ENCODE measurements around the gene UEVLD. TPM values are rescaled to one million over a fixed set of nuclear protein-coding genes. Genes with fewer than 3 reads are reported as not detected.

The UEVLD gene
- total and polyA plus RNA-seq, 9 of the 15 experiments (the other 6 are each of a cell fraction or from before 2014, with no cell fraction given) = 4.7 to 12.6 (median 7.4) TPM

DNA sequence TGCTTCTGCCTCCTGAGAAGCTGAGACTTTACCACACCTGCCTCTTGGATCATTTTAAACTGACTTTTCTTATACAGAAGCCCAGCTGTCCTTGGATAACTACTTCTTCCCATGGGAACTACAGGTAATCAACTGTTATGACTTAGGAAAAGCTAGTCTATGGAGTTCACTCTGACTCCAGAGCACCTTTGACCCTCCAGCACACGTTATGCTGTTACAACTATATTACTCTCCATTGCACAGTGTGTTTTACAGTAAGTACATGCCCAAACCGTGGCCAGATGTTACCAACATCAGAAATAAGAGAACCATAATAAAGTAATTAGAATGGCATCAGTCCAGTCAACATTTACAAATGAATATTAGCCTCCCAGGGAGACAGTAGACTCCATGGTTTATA lies 40.5 kb downstream of the UEVLD start:
- no peaks in the 10 kb centered on the region for H3K4me1 ChIP-seq (replicated peaks in 1 of 2; ENCODE audit: control insufficient read depth in 2 of 2, insufficient read depth in 2 of 2, low read length in 2 of 2)
- in situ Hi-C loops (cut with MboI) (loop anchor here (10.0 to 25.0 kb wide), 2 partner anchors 189 to 663 kb away; partner anchors contain the start of gene IGSF22), intact Hi-C loops (cut with micrococcal nuclease) (loop anchor here (10.0 kb wide), 1 partner anchor 217 kb away; no protein-coding TSS in a partner anchor)
- FAIRE-seq (no peak), ATAC-seq (no peak), DNase-seq (ENCODE audit: extremely low read depth in 1 of 4, low spot score in 3 of 4) (no peak)
- no peak overlapping the region for H2AFZ ChIP-seq (ENCODE audit: low read depth, low read length)
- no peaks in the 10 kb centered on the region for H3K9me1 ChIP-seq (ENCODE audit: control insufficient read depth, insufficient read depth, low read length)
- no peak overlapping the region for H3K9ac ChIP-seq (ENCODE audit: insufficient read depth in 1 of 2, low read depth in 2 of 2, low read length in 2 of 2)
- no TSS peak for BruUV-seq (replicated peaks)
- H3K4me2 ChIP-seq (ENCODE audit: insufficient read depth, low read length) = no peak overlapping the region
- no peak overlapping the region for H3K27ac ChIP-seq (ENCODE audit: extremely low read depth, low read depth, low read length)
- CTCF ChIA-PET (ENCODE audit: low intra/inter-chr PET ratio) = no interaction called here
- POLR2A ChIA-PET = interaction anchor here (0.6 to 1.6 kb wide), 2 partner anchors 30 to 57 kb away, joined by 3 to 4 read pairs; no protein-coding TSS in a partner anchor
- H3K4me3 ChIP-seq = no peak overlapping the region
- H3K79me2 ChIP-seq (ENCODE audit: control insufficient read depth, insufficient read depth, low read length) = no peaks in the 10 kb centered on the region
- H4K20me1 ChIP-seq (replicated peaks; ENCODE audit: control insufficient read depth, insufficient read depth, low read length) = no peaks in the 10 kb centered on the region
- H3K36me3 ChIP-seq (ENCODE audit: control insufficient read depth, insufficient read depth, low read length) = peaks cover 12% of the 10 kb centered on the region; the same call in 2 of the 3 replicates
- WGBS (ENCODE audit: insufficient coverage, low coverage, missing lambda C conversion rate) = 15% methylated on average over 2 of the region's 2 CpGs
- H3K27me3 ChIP-seq (ENCODE audit: control insufficient read depth in 2 of 2, insufficient read depth in 2 of 2, low read length in 2 of 2) = no peaks in the 10 kb centered on the region
- no peaks in the 10 kb centered on the region for H3K9me3 ChIP-seq (replicated peaks; ENCODE audit: control insufficient read depth, insufficient read depth, low read depth, low read length)
- no peak for TF ChIP-seq ZNF764 (CRISPR knock-in tag; IDR thresholded peaks at IDR 0.05; ENCODE audit: low read depth)
- TF ChIP-seq, protein P1, sequence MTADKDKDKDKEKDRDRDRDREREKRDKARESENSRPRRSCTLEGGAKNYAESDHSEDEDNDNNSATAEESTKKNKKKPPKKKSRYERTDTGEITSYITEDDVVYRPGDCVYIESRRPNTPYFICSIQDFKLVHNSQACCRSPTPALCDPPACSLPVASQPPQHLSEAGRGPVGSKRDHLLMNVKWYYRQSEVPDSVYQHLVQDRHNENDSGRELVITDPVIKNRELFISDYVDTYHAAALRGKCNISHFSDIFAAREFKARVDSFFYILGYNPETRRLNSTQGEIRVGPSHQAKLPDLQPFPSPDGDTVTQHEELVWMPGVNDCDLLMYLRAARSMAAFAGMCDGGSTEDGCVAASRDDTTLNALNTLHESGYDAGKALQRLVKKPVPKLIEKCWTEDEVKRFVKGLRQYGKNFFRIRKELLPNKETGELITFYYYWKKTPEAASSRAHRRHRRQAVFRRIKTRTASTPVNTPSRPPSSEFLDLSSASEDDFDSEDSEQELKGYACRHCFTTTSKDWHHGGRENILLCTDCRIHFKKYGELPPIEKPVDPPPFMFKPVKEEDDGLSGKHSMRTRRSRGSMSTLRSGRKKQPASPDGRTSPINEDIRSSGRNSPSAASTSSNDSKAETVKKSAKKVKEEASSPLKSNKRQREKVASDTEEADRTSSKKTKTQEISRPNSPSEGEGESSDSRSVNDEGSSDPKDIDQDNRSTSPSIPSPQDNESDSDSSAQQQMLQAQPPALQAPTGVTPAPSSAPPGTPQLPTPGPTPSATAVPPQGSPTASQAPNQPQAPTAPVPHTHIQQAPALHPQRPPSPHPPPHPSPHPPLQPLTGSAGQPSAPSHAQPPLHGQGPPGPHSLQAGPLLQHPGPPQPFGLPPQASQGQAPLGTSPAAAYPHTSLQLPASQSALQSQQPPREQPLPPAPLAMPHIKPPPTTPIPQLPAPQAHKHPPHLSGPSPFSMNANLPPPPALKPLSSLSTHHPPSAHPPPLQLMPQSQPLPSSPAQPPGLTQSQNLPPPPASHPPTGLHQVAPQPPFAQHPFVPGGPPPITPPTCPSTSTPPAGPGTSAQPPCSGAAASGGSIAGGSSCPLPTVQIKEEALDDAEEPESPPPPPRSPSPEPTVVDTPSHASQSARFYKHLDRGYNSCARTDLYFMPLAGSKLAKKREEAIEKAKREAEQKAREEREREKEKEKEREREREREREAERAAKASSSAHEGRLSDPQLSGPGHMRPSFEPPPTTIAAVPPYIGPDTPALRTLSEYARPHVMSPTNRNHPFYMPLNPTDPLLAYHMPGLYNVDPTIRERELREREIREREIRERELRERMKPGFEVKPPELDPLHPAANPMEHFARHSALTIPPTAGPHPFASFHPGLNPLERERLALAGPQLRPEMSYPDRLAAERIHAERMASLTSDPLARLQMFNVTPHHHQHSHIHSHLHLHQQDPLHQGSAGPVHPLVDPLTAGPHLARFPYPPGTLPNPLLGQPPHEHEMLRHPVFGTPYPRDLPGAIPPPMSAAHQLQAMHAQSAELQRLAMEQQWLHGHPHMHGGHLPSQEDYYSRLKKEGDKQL (CRISPR knock-in tag; IDR thresholded peaks at IDR 0.05; ENCODE audit: borderline replicate concordance) = no peak
- TF ChIP-seq CBX8 (IDR thresholded peaks at IDR 0.05; ENCODE audit: borderline replicate concordance, extremely low read depth, low read depth, low read length, poor library complexity, severe bottlenecking) = no peak
- TF ChIP-seq CTBP1 (IDR thresholded peaks at IDR 0.05; ENCODE audit: borderline replicate concordance) = no peak
- TF ChIP-seq, protein P2, sequence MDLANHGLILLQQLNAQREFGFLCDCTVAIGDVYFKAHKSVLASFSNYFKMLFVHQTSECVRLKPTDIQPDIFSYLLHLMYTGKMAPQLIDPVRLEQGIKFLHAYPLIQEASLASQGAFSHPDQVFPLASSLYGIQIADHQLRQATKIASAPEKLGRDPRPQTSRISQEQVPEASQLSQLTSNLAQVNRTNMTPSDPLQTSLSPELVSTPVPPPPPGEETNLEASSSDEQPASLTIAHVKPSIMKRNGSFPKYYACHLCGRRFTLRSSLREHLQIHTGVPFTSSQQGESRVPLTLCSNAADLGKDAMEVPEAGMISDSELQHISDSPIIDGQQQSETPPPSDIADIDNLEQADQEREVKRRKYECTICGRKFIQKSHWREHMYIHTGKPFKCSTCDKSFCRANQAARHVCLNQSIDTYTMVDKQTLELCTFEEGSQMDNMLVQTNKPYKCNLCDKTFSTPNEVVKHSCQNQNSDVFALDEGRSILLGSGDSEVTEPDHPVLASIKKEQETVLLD (IDR thresholded peaks at IDR 0.05) = no peak
- TF ChIP-seq ZNF143 (CRISPR knock-in tag; IDR thresholded peaks at IDR 0.05) = no peak
- TF ChIP-seq ZNF589 (CRISPR knock-in tag; IDR thresholded peaks at IDR 0.05; ENCODE audit: low read depth) = no peak
- TF ChIP-seq L3MBTL2 (IDR thresholded peaks at IDR 0.05) = no peak
- no peak for TF ChIP-seq TEAD1 (CRISPR knock-in tag; IDR thresholded peaks at IDR 0.05)
- no peak for TF ChIP-seq ZNF316 (IDR thresholded peaks at IDR 0.05)
- TF ChIP-seq, protein P3, sequence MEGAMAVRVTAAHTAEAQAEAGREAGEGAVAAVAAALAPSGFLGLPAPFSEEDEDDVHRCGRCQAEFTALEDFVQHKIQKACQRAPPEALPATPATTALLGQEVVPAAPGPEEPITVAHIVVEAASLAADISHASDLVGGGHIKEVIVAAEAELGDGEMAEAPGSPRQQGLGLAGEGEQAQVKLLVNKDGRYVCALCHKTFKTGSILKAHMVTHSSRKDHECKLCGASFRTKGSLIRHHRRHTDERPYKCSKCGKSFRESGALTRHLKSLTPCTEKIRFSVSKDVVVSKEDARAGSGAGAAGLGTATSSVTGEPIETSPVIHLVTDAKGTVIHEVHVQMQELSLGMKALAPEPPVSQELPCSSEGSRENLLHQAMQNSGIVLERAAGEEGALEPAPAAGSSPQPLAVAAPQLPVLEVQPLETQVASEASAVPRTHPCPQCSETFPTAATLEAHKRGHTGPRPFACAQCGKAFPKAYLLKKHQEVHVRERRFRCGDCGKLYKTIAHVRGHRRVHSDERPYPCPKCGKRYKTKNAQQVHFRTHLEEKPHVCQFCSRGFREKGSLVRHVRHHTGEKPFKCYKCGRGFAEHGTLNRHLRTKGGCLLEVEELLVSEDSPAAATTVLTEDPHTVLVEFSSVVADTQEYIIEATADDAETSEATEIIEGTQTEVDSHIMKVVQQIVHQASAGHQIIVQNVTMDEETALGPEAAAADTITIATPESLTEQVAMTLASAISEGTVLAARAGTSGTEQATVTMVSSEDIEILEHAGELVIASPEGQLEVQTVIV (CRISPR knock-in tag; IDR thresholded peaks at IDR 0.05; ENCODE audit: borderline replicate concordance) = no peak
- no peak for TF ChIP-seq ZFP36 (IDR thresholded peaks at IDR 0.05; ENCODE audit: low read depth, low read length, partially characterized antibody)
- TF ChIP-seq RBFOX2 (IDR thresholded peaks at IDR 0.05; ENCODE audit: low read depth, low read length) = no peak
